Measurements from ENCODE around the gene MSMB. TPM values are rescaled to one million over a fixed set of nuclear protein-coding genes. Genes with fewer than 3 reads are reported as not detected.
"Not testable (repeated sequence)": the region's sequence is repeated elsewhere in the genome, so short reads cannot be mapped to it uniquely, and the experiment has no call there.

MSMB gene
- total RNA-seq, 1 experiment from 2014 or later, result not detected

DNA sequence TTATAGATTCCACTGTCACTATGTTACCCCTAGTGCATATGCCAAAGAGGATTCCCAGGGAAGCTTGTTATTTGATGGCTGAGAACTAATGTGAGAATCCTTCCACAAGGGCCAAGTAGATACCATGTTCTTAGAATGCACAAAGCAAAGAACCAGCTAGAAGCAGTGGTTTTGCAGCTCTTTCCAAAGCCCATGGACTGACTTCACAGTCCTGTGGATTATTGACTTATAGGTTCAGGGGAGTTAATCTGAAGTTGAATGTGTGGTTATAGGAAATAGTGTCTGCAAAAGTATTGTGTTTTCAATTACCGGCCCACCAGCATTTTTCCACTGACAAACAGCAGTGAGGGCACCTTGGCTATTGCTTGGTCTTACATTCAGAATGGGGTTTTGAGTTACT, 45.5 kb downstream of the MSMB start:
- H3K27ac ChIP-seq (ENCODE audit: low read depth, low read length, poor library complexity, severe bottlenecking), result no peak overlapping the region
- TF ChIP-seq, protein P1, sequence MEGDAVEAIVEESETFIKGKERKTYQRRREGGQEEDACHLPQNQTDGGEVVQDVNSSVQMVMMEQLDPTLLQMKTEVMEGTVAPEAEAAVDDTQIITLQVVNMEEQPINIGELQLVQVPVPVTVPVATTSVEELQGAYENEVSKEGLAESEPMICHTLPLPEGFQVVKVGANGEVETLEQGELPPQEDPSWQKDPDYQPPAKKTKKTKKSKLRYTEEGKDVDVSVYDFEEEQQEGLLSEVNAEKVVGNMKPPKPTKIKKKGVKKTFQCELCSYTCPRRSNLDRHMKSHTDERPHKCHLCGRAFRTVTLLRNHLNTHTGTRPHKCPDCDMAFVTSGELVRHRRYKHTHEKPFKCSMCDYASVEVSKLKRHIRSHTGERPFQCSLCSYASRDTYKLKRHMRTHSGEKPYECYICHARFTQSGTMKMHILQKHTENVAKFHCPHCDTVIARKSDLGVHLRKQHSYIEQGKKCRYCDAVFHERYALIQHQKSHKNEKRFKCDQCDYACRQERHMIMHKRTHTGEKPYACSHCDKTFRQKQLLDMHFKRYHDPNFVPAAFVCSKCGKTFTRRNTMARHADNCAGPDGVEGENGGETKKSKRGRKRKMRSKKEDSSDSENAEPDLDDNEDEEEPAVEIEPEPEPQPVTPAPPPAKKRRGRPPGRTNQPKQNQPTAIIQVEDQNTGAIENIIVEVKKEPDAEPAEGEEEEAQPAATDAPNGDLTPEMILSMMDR (conservative IDR thresholded peaks at IDR 0.05; ENCODE audit: low read depth, low read length), result no peak
- no peak for TF ChIP-seq EZH2 (IDR thresholded peaks at IDR 0.05; ENCODE audit: borderline replicate concordance, low read depth, low read length, poor library complexity, severe bottlenecking)
- no peaks in the 10 kb centered on the region for H3K9me3 ChIP-seq (ENCODE audit: low read depth, low read length, poor library complexity, severe bottlenecking)
- no peaks in the 10 kb centered on the region for H3K4me1 ChIP-seq (ENCODE audit: insufficient read depth, low read length, poor library complexity, severe bottlenecking)
- BruUV-seq (replicated peaks), result no TSS peak
- ChIA-PET POLR2A (ENCODE audit: low non-redundant PET) (no interaction called here), CTCF (no interaction called here)
- H3K4me3 ChIP-seq (ENCODE audit: low read depth, low read length, poor library complexity, severe bottlenecking), result no peak overlapping the region
- DNase-seq (ENCODE audit: low spot score), result no peak
- H3K27me3 ChIP-seq (replicated peaks; ENCODE audit: insufficient read depth, low read depth, low read length, poor library complexity), result no peaks in the 10 kb centered on the region
- peaks cover 61% of the 10 kb centered on the region for H3K36me3 ChIP-seq (ENCODE audit: insufficient read depth, low read length, poor library complexity, severe bottlenecking)
- intact Hi-C loops (cut with micrococcal nuclease; ENCODE audit: unreplicated experiment), result no loop called here

DNA sequence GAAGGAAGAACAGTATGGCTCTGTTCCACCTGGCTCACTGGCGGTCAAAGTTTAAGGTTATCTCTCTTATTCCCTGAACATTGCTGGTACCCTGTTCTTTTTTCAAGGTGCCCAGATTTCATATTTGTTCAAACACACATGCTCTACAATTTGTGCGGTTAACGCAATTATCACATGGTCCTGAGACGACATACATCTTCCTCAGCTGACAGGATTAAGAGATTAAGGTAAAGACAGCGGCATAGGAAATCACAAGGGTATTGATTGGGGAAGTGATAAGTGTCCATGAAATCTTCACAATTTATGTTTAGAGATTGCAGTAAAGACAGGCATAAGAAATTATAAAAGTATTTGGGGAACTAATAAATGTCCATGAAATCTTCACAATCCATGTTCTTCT, 46.1 kb downstream of the MSMB start:
- peaks cover 55% of the 10 kb centered on the region for H3K36me3 ChIP-seq (ENCODE audit: insufficient read depth, low read length, poor library complexity, severe bottlenecking)
- BruUV-seq (replicated peaks); H3K27ac ChIP-seq (ENCODE audit: low read depth, low read length, poor library complexity, severe bottlenecking); H3K9me3 ChIP-seq (ENCODE audit: low read depth, low read length, poor library complexity, severe bottlenecking); POLR2A ChIA-PET (ENCODE audit: low non-redundant PET); H3K4me3 ChIP-seq (ENCODE audit: low read depth, low read length, poor library complexity, severe bottlenecking); DNase-seq (ENCODE audit: low spot score); intact Hi-C loops (cut with micrococcal nuclease; ENCODE audit: unreplicated experiment); H3K4me1 ChIP-seq (ENCODE audit: insufficient read depth, low read length, poor library complexity, severe bottlenecking); CTCF ChIA-PET; H3K27me3 ChIP-seq (replicated peaks; ENCODE audit: insufficient read depth, low read depth, low read length, poor library complexity): not testable (repeated sequence)

DNA sequence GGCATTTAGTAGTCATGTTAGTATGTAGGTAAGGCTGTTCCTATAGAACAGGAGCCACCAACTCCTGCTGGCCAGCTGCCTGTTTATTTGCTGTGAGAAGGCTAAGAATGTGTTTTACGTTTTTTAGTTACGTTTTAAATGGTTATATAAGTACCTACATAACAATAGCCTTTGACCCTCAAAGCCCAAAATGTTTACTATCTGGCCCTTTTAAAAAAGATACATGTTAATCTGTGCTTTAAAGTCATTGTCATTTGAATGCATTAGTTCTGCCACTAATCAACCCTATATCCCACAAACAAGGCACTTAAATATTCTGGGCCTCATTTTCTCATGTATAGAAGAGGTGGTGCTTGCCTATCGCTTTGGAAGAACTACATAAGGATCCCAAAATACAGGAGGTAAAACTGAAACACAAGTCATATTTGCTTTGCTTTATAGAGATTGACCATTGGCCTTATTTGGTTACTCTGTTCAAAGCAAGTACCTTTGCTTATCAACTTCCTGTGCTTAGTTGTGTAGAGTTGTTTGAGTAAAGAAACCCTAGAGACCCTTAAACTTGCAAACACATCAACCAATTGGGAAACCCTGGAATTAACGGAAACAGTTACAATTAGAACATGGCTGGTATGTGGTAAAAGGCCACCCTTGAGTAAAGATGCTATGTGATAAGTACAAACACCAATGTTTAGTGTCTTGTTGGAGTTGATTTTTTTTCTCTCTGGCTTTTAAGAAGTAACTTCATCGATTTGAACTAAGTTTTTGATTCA, 47.9 kb downstream of the MSMB start:
- H3K4me1 ChIP-seq (ENCODE audit: insufficient read depth, low read length, poor library complexity, severe bottlenecking), result no peaks in the 10 kb centered on the region
- no peak overlapping the region for H3K27ac ChIP-seq (ENCODE audit: low read depth, low read length, poor library complexity, severe bottlenecking)
- no peaks in the 10 kb centered on the region for H3K9me3 ChIP-seq (ENCODE audit: low read depth, low read length, poor library complexity, severe bottlenecking)
- intact Hi-C loops (cut with micrococcal nuclease; ENCODE audit: unreplicated experiment), result no loop called here
- no TSS peak for BruUV-seq (replicated peaks)
- ChIA-PET CTCF (no interaction called here), POLR2A (ENCODE audit: low non-redundant PET) (no interaction called here)
- H3K27me3 ChIP-seq (replicated peaks; ENCODE audit: insufficient read depth, low read depth, low read length, poor library complexity), result no peaks in the 10 kb centered on the region
- no peak for DNase-seq (ENCODE audit: low spot score)
- TF ChIP-seq, protein P1 (conservative IDR thresholded peaks at IDR 0.05; ENCODE audit: low read depth, low read length), result no peak
- H3K36me3 ChIP-seq (ENCODE audit: insufficient read depth, low read length, poor library complexity, severe bottlenecking), result peaks cover 38% of the 10 kb centered on the region
- H3K4me3 ChIP-seq (ENCODE audit: low read depth, low read length, poor library complexity, severe bottlenecking), result no peak overlapping the region

DNA sequence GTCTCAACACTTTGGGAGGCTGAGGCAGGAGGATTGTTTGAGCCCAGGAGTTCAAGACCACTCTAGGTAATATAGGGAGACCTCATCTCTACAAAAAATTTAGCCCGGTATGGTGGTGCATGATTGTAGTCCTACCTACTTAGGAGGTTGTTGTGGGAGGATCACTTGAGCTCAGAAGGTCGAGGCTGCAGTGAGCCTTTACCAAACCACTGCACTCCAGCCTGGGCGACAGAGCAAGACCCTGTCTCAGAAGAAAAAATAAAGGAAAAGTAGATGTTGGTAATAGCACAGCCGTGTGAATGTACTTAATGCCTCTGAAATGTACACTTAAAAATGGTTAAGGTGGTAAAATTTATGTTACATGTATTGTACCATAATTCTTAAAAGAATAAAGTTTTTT, 48.5 kb downstream of the MSMB start:
- no peak for TF ChIP-seq EZH2 (IDR thresholded peaks at IDR 0.05; ENCODE audit: borderline replicate concordance, low read depth, low read length, poor library complexity, severe bottlenecking)
- TF ChIP-seq, protein P1 (conservative IDR thresholded peaks at IDR 0.05; ENCODE audit: low read depth, low read length), result no peak
- H3K4me1 ChIP-seq (ENCODE audit: insufficient read depth, low read length, poor library complexity, severe bottlenecking), result no peaks in the 10 kb centered on the region
- intact Hi-C loops (cut with micrococcal nuclease; ENCODE audit: unreplicated experiment), result no loop called here
- peaks cover 32% of the 10 kb centered on the region for H3K36me3 ChIP-seq (ENCODE audit: insufficient read depth, low read length, poor library complexity, severe bottlenecking)
- no peaks in the 10 kb centered on the region for H3K27me3 ChIP-seq (replicated peaks; ENCODE audit: insufficient read depth, low read depth, low read length, poor library complexity)
- BruUV-seq (replicated peaks), result no TSS peak
- ChIA-PET POLR2A (ENCODE audit: low non-redundant PET) (no interaction called here), CTCF (no interaction called here)
- no peaks in the 10 kb centered on the region for H3K9me3 ChIP-seq (ENCODE audit: low read depth, low read length, poor library complexity, severe bottlenecking)
- no peak overlapping the region for H3K4me3 ChIP-seq (ENCODE audit: low read depth, low read length, poor library complexity, severe bottlenecking)
- no peak for DNase-seq (ENCODE audit: low spot score)
- H3K27ac ChIP-seq (ENCODE audit: low read depth, low read length, poor library complexity, severe bottlenecking), result no peak overlapping the region

DNA sequence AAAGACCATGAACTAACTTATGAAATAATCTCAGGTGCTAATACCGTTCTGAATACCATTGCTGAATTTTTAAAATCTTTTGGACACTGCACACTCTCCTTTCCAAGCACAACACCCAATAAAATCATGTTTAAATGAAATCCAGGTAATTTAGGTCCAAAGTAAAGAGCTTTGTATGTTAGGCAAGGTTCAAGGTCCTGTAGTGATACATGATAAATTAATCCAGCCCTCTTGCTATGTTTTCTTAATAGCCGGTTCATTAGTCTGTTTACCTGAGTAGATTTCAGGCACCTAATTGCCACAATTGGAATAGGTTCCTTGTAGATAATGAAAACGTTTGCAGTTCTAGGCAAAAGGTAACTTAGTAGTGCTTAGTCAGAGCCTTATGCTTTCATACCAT, 60.5 kb downstream of the MSMB start:
- POLR2A ChIA-PET (ENCODE audit: low non-redundant PET); intact Hi-C loops (cut with micrococcal nuclease; ENCODE audit: unreplicated experiment); H3K4me3 ChIP-seq (ENCODE audit: low read depth, low read length, poor library complexity, severe bottlenecking); DNase-seq (ENCODE audit: low spot score); BruUV-seq (replicated peaks); H3K27ac ChIP-seq (ENCODE audit: low read depth, low read length, poor library complexity, severe bottlenecking); H3K4me1 ChIP-seq (ENCODE audit: insufficient read depth, low read length, poor library complexity, severe bottlenecking); CTCF ChIA-PET; H3K27me3 ChIP-seq (replicated peaks; ENCODE audit: insufficient read depth, low read depth, low read length, poor library complexity); H3K9me3 ChIP-seq (ENCODE audit: low read depth, low read length, poor library complexity, severe bottlenecking): not testable (repeated sequence)
- H3K36me3 ChIP-seq (ENCODE audit: insufficient read depth, low read length, poor library complexity, severe bottlenecking), result peaks cover 11% of the 10 kb centered on the region

Measured in A673 (cell line).